Prostate gland (tissue), 2 donors: ENCODE measurements around the gene TLR4.

Source experiments
- CTCF ChIP-seq, 4 experiments: fragments of 200-600 bp in 2 of 4; fragments of 450-650 bp in 2 of 4; sonication (generic) in 2 of 4; IDR thresholded peaks; 1 replicate in 3 of 4; 2 replicates in 1 of 4; pipeline ENCODE4 v1.5.1; 2016 to 2019; ENCODE audit warnings: antibody characterized with exemption in 4 of 4, mild to moderate bottlenecking in 2 of 4, moderate library complexity in 2 of 4
- POLR2AphosphoS5 ChIP-seq: sonication (generic); formaldehyde crosslinking; IDR thresholded peaks from one replicate; pipeline ENCODE4 v1.6.1; 2017; ENCODE audit warnings: antibody characterized with exemption

- no peak for TF ChIP-seq POLR2AphosphoS5
- no peak for TF ChIP-seq CTCF (IDR thresholded peaks at IDR 0.05)
These were observed 68.8 kb downstream of the TLR4 start for GRCh38 chr9:117772960-117773359.
